H1 (cell line): ENCODE results near the gene ZNF775. TPM values are rescaled to one million over a fixed set of nuclear protein-coding genes. Genes with fewer than 3 reads are reported as not detected.

Source experiments
- E2F6 ChIP-seq: IDR thresholded peaks from 2 replicates; pipeline ENCODE4 v1.6.1; 2012; ENCODE audit warnings: inconsistent platforms
- polyA plus RNA-seq, 7 experiments: library from polyadenylated mRNA; depleted of rRNA in 3 of 7; stranded (reverse) in 5 of 7; unstranded in 2 of 7; fragments of >200 nt in 5 of 7; fragments of 200-250 nt in 2 of 7; gene quantifications; 1 replicate in 5 of 7; 2 replicates in 1 of 7; 4 replicates in 1 of 7; pipeline versions ENCODE4 v1.2.1 to v1.2.3, GENCODE V29; 2011 to 2013; ENCODE audit warnings: missing spikeins in 2 of 7, mixed read lengths in 2 of 7
- total RNA-seq: library from RNA; stranded (reverse); fragmentation: NEBNext Ultra II Directional; extraction: Animal tissue kit (Norgen Biotek cat#: 25700); gene quantifications from 2 replicates; pipeline ENCODE4 v1.2.1, GENCODE V29; 2021

ZNF775 gene
- total and polyA plus RNA-seq, 2 of the 8 experiments (the other 6 are each of a cell fraction or from before 2014, with no cell fraction given): 13.6 to 21.5 TPM

- no peak for TF ChIP-seq E2F6
- TF ChIP-seq, all 59 proteins: peak for 0
These were observed 8.5 kb upstream of the ZNF775 start (continued) for GRCh38 chr7:150370612-150371071.
